Fibroblast of lung (primary cell): ENCODE results near the gene INTS14. TPM values are rescaled to one million over a fixed set of nuclear protein-coding genes. Genes with fewer than 3 reads are reported as not detected.
A peak's percentile ranks its signal among the peaks of the same experiment; 100 is the strongest.

ENCODE experiments used
- DNase-seq, 2 donors: peaks; one replicate each; pipeline versions ENCODE4 v3.0.0 to v3.0.0-alpha.2; 2010; ENCODE audit warnings: low read depth in 2 of 2
- H2AFZ ChIP-seq: 2 replicates; pipeline ENCODE4 v1.5.1; 2012; ENCODE audit warnings: low read length, control low read depth, inconsistent platforms
- H3K27ac ChIP-seq: 2 replicates; pipeline ENCODE4 v1.5.1; 2011; ENCODE audit warnings: low read length, control low read depth; ENCODE audit not compliant: insufficient read depth
- H3K27me3 ChIP-seq: 2 replicates; pipeline ENCODE4 v1.5.1; 2011; ENCODE audit warnings: mild to moderate bottlenecking, low read length; ENCODE audit not compliant: control insufficient read depth, insufficient read depth
- H3K36me3 ChIP-seq: 2 replicates; pipeline ENCODE4 v1.5.1; 2011; ENCODE audit warnings: low read length; ENCODE audit not compliant: control insufficient read depth, insufficient read depth
- H3K4me1 ChIP-seq: 2 replicates; pipeline ENCODE4 v1.5.1; 2011; ENCODE audit warnings: low read length; ENCODE audit not compliant: control insufficient read depth, insufficient read depth; ENCODE audit errors: extremely low read depth
- H3K4me2 ChIP-seq: 2 replicates; pipeline ENCODE4 v1.5.1; 2011; ENCODE audit warnings: low read length, control low read depth; ENCODE audit not compliant: insufficient read depth; ENCODE audit errors: extremely low read depth
- H3K4me3 ChIP-seq, 4 experiments: fragments of 200-600 bp in 1 of 4; sonication (generic) in 1 of 4; replicated peaks in 1 of 4; 2 replicates each; pipeline ENCODE4 v1.5.1; 2011 to 2016; ENCODE audit warnings: low read length in 4 of 4, low read depth in 3 of 4, mild to moderate bottlenecking in 3 of 4, control low read depth in 2 of 4, inconsistent platforms in 1 of 4, mixed read lengths in 1 of 4; ENCODE audit not compliant: insufficient read depth in 1 of 4; ENCODE audit errors: control extremely low read depth in 1 of 4
- H3K79me2 ChIP-seq: 2 replicates; pipeline ENCODE4 v1.5.1; 2012; ENCODE audit warnings: mild to moderate bottlenecking, low read length, inconsistent platforms; ENCODE audit not compliant: control insufficient read depth, insufficient read depth
- H3K9ac ChIP-seq: 2 replicates; pipeline ENCODE4 v1.5.1; 2011; ENCODE audit warnings: mild to moderate bottlenecking, low read length, control low read depth; ENCODE audit not compliant: insufficient read depth
- H3K9me3 ChIP-seq: 2 replicates; pipeline ENCODE4 v1.5.1; 2012; ENCODE audit warnings: low read depth, low read length; ENCODE audit not compliant: control insufficient read depth, insufficient read depth
- H4K20me1 ChIP-seq: 2 replicates; pipeline ENCODE4 v1.5.1; 2011; ENCODE audit warnings: low read length; ENCODE audit not compliant: control insufficient read depth, insufficient read depth; ENCODE audit errors: extremely low read depth
- CTCF ChIP-seq, 2 donors: IDR thresholded peaks in 1 of 2; conservative IDR thresholded peaks in 1 of 2; 1 replicate in 1 of 2; 2 replicates in 1 of 2; pipeline ENCODE4 v1.5.1; 2011 to 2012; ENCODE audit warnings: low read length in 2 of 2, control low read depth in 1 of 2, inconsistent platforms in 1 of 2, low read depth in 1 of 2, mild to moderate bottlenecking in 1 of 2
- EZH2 ChIP-seq: IDR thresholded peaks from 2 replicates; pipeline ENCODE4 v1.5.1; 2012; ENCODE audit warnings: low read length, control low read depth, mild to moderate bottlenecking; ENCODE audit errors: missing control alignments
- polyA plus RNA-seq, 2 donors: library from polyadenylated mRNA; depleted of rRNA in 1 of 2; stranded (reverse) in 1 of 2; unstranded in 1 of 2; fragments of >200 nt; gene quantifications; 2 replicates each; pipeline ENCODE4 v1.2.1, GENCODE V29; 2011 to 2012; ENCODE audit warnings: missing spikeins in 1 of 2
- total RNA-seq: library from RNA; depleted of rRNA; stranded (reverse); fragments of >200 nt; gene quantifications from 2 replicates; pipeline ENCODE4 v1.2.1, GENCODE V29; 2014

The INTS14 gene
- total and polyA plus RNA-seq, 2 donors (not counting 1 experiment from before 2014, with no cell fraction given), result 31.5 to 55.9 TPM

- DNase-seq, result peak in 1 of 2 donors; percentile 23
- H3K4me1 ChIP-seq, result no peaks in the 10 kb centered on the region
- H4K20me1 ChIP-seq, result no peaks in the 10 kb centered on the region
- no peak overlapping the region for H3K4me2 ChIP-seq
- H3K36me3 ChIP-seq, result no peaks in the 10 kb centered on the region
- H3K79me2 ChIP-seq, result no peaks in the 10 kb centered on the region
- no peak overlapping the region for H3K4me3 ChIP-seq
- H3K27ac ChIP-seq, result no peak overlapping the region
- TF ChIP-seq CTCF (conservative IDR thresholded peaks at IDR 0.05 in 1 of 2, IDR thresholded peaks at IDR 0.05 in 1 of 2; ENCODE audit: low read depth in 1 of 2, low read length in 2 of 2), result no peak
- no peak for TF ChIP-seq EZH2
- H2AFZ ChIP-seq, result no peak overlapping the region
- no peak overlapping the region for H3K9ac ChIP-seq
- H3K9me3 ChIP-seq, result no peaks in the 10 kb centered on the region
- no peaks in the 10 kb centered on the region for H3K27me3 ChIP-seq
Observed at GRCh38 chr15:65646486-65646885, 35.6 kb upstream of the INTS14 start.

DNA sequence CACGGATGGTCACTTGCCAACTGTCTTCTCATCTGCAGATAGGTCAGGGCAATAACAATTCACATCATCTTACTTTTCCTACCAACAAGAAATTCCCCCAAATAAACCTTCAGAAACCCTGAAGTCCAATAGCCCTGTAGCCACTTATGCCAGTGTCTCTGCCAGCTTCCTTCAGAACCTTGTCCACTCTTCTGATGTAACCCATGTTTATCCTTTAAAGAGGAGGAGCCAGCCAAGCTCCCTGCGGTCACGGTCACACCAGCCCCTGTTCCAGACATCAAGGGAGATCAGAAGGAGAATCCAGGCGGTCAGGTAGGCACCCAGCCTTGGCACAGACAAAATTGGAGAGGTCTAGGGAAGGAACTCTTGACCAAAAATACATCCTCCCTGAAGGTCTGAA is 34.5 kb upstream of the INTS14 start:
- Histone ChIP-seq H3K4me1 (no peaks in the 10 kb centered on the region), H3K79me2 (no peaks in the 10 kb centered on the region), H4K20me1 (no peaks in the 10 kb centered on the region), H2AFZ (no peak overlapping the region), H3K27me3 (no peaks in the 10 kb centered on the region), H3K4me2 (no peak overlapping the region), H3K4me3 (no peak overlapping the region), H3K9me3 (no peaks in the 10 kb centered on the region), H3K27ac (no peak overlapping the region), H3K9ac (no peak overlapping the region), H3K36me3 (no peaks in the 10 kb centered on the region)
- TF ChIP-seq EZH2, result no peak
- no peak for TF ChIP-seq CTCF (conservative IDR thresholded peaks at IDR 0.05 in 1 of 2, IDR thresholded peaks at IDR 0.05 in 1 of 2; ENCODE audit: low read depth in 1 of 2, low read length in 2 of 2)
- DNase-seq, result no peak

GRCh38 chr15:65644282-65644681 is 33.4 kb upstream of the INTS14 start:
- Histone ChIP-seq H3K4me1 (no peaks in the 10 kb centered on the region), H3K36me3 (no peaks in the 10 kb centered on the region), H3K27ac (no peak overlapping the region), H3K79me2 (no peaks in the 10 kb centered on the region), H3K9ac (no peak overlapping the region), H3K4me2 (no peak overlapping the region), H3K4me3 (no peak overlapping the region), H4K20me1 (no peaks in the 10 kb centered on the region), H3K27me3 (no peaks in the 10 kb centered on the region), H2AFZ (no peak overlapping the region), H3K9me3 (no peaks in the 10 kb centered on the region)
- no peak for DNase-seq
- no peak for TF ChIP-seq CTCF (conservative IDR thresholded peaks at IDR 0.05 in 1 of 2, IDR thresholded peaks at IDR 0.05 in 1 of 2; ENCODE audit: low read depth in 1 of 2, low read length in 2 of 2)
- no peak for TF ChIP-seq EZH2
